ENCODE data around the gene ZBTB40.

The ZBTB40 gene

GRCh38 chr1:22498463-22498862, 46.8 kb downstream of the ZBTB40 start:
- TF ChIP-seq CTCF (IDR thresholded peaks at IDR 0.05; ENCODE audit: low read length, missing control alignments): no peak
- no peak overlapping the region for H3K4me3 ChIP-seq (replicated peaks; ENCODE audit: low read depth, low read length)

GRCh38 chr1:22500058-22500457, 48.4 kb downstream of the ZBTB40 start:
- H3K4me3 ChIP-seq (replicated peaks; ENCODE audit: low read depth, low read length): no peak overlapping the region
- DNase-seq (ENCODE audit: low read depth): no peak
- no peak for TF ChIP-seq CTCF (IDR thresholded peaks at IDR 0.05; ENCODE audit: low read length, missing control alignments)

More at GRCh38 chr1:22498463-22498862, 46.8 kb downstream of the ZBTB40 start:
- no peak for DNase-seq (ENCODE audit: low read depth)

GRCh38 chr1:22500471-22500870, 48.8 kb downstream of the ZBTB40 start:
- TF ChIP-seq CTCF (IDR thresholded peaks at IDR 0.05; ENCODE audit: low read length, missing control alignments): no peak
- DNase-seq (ENCODE audit: low read depth): peak; percentile 44
- no peak overlapping the region for H3K4me3 ChIP-seq (replicated peaks; ENCODE audit: low read depth, low read length)

- TF ChIP-seq CTCF (IDR thresholded peaks at IDR 0.05; ENCODE audit: low read length, missing control alignments): no peak
- no peak for DNase-seq (ENCODE audit: low read depth)
- no peak overlapping the region for H3K4me3 ChIP-seq (replicated peaks; ENCODE audit: low read depth, low read length)
These were observed 50.6 kb downstream of the ZBTB40 start for GRCh38 chr1:22502202-22502601.

GRCh38 chr1:22503721-22504410, 52.2 kb downstream of the ZBTB40 start:
- H3K4me3 ChIP-seq (replicated peaks; ENCODE audit: low read depth, low read length): no peak overlapping the region
- peak; percentile 49 for DNase-seq (ENCODE audit: low read depth)
- TF ChIP-seq CTCF (IDR thresholded peaks at IDR 0.05; ENCODE audit: low read length, missing control alignments): no peak

- TF ChIP-seq CTCF (IDR thresholded peaks at IDR 0.05; ENCODE audit: low read length, missing control alignments): no peak
- DNase-seq (ENCODE audit: low read depth): no peak
These were observed 54.6 kb downstream of the ZBTB40 start for GRCh38 chr1:22506130-22506692.

GRCh38 chr1:22507587-22507986, 55.9 kb downstream of the ZBTB40 start:
- TF ChIP-seq CTCF (IDR thresholded peaks at IDR 0.05; ENCODE audit: low read length, missing control alignments): no peak
- DNase-seq (ENCODE audit: low read depth): no peak
- H3K4me3 ChIP-seq (replicated peaks; ENCODE audit: low read depth, low read length): no peak overlapping the region

More at GRCh38 chr1:22506130-22506692, 54.6 kb downstream of the ZBTB40 start:
- H3K4me3 ChIP-seq (replicated peaks; ENCODE audit: low read depth, low read length): no peak overlapping the region

Measured in fibroblast of pulmonary artery (primary cell).